ENCODE data around the gene MRLN. TPM values are rescaled to one million over a fixed set of nuclear protein-coding genes. Genes with fewer than 3 reads are reported as not detected.
"Not testable (repeated sequence)": the region's sequence is repeated elsewhere in the genome, so short reads cannot be mapped to it uniquely, and the experiment has no call there.

The MRLN gene
- total RNA-seq, 2 experiments from 2014 or later: not detected

GRCh38 chr10:59735296-59735695 lies 18.0 kb downstream of the MRLN start:
- POLR2A ChIA-PET: no interaction called here
- CTCF ChIA-PET: interaction anchor here (0.6 kb wide), 1 partner anchor 437 kb away, joined by 3 read pairs; no protein-coding TSS in a partner anchor
- H3K36me3 Mint-ChIP-seq (ENCODE audit: low read depth): no peaks in the 10 kb centered on the region
- H3K4me1 Mint-ChIP-seq: no peaks in the 10 kb centered on the region
- no peak for DNase-seq
- H3K4me3 Mint-ChIP-seq: no peak overlapping the region
- no peaks in the 10 kb centered on the region for H3K9me3 Mint-ChIP-seq
- H3K27ac Mint-ChIP-seq: no peak overlapping the region
- H3K27me3 Mint-ChIP-seq: peaks cover 17% of the 10 kb centered on the region

- Mint-ChIP-seq H3K27me3 (peaks cover 17% of the 10 kb centered on the region), H3K4me3 (no peak overlapping the region), H3K27ac (no peak overlapping the region), H3K4me1 (no peaks in the 10 kb centered on the region), H3K36me3 (ENCODE audit: low read depth) (no peaks in the 10 kb centered on the region), H3K9me3 (no peaks in the 10 kb centered on the region)
- DNase-seq: no peak
- POLR2A ChIA-PET: no interaction called here
- CTCF ChIA-PET: no interaction called here
Observed at GRCh38 chr10:59734014-59734462, 19.2 kb downstream of the MRLN start.

- DNase-seq; H3K36me3 Mint-ChIP-seq (ENCODE audit: low read depth); H3K27ac Mint-ChIP-seq; H3K4me3 Mint-ChIP-seq; H3K9me3 Mint-ChIP-seq; H3K4me1 Mint-ChIP-seq; CTCF ChIA-PET; POLR2A ChIA-PET: not testable (repeated sequence)
- peaks cover 17% of the 10 kb centered on the region for H3K27me3 Mint-ChIP-seq
Observed at GRCh38 chr10:59733321-59734013, 19.8 kb downstream of the MRLN start.

GRCh38 chr10:59732849-59733248 lies 20.4 kb downstream of the MRLN start:
- H3K4me3 Mint-ChIP-seq; H3K36me3 Mint-ChIP-seq (ENCODE audit: low read depth); H3K4me1 Mint-ChIP-seq; POLR2A ChIA-PET; CTCF ChIA-PET; H3K27ac Mint-ChIP-seq; H3K9me3 Mint-ChIP-seq; DNase-seq: not testable (repeated sequence)
- peaks cover 13% of the 10 kb centered on the region for H3K27me3 Mint-ChIP-seq

- CTCF ChIA-PET; H3K27ac Mint-ChIP-seq; H3K9me3 Mint-ChIP-seq; H3K27me3 Mint-ChIP-seq; H3K36me3 Mint-ChIP-seq (ENCODE audit: low read depth); DNase-seq; H3K4me3 Mint-ChIP-seq; H3K4me1 Mint-ChIP-seq; POLR2A ChIA-PET: not testable (repeated sequence)
Observed at GRCh38 chr10:59729167-59729566, 24.1 kb downstream of the MRLN start.

GRCh38 chr10:59724098-59724938 lies 28.9 kb downstream of the MRLN start:
- no peaks in the 10 kb centered on the region for H3K36me3 Mint-ChIP-seq (ENCODE audit: low read depth)
- no peak for DNase-seq
- CTCF ChIA-PET: interaction anchor here (0.6 kb wide), 1 partner anchor 10 kb away, joined by 3 read pairs; no protein-coding TSS in a partner anchor
- H3K4me1 Mint-ChIP-seq: no peaks in the 10 kb centered on the region
- POLR2A ChIA-PET: no interaction called here
- peaks cover 5% of the 10 kb centered on the region for H3K9me3 Mint-ChIP-seq
- H3K4me3 Mint-ChIP-seq: no peak overlapping the region
- H3K27ac Mint-ChIP-seq: no peak overlapping the region
- H3K27me3 Mint-ChIP-seq: peaks cover 16% of the 10 kb centered on the region

- Mint-ChIP-seq H3K4me1 (no peaks in the 10 kb centered on the region), H3K27ac (no peak overlapping the region), H3K4me3 (no peak overlapping the region), H3K9me3 (peaks cover 5% of the 10 kb centered on the region), H3K36me3 (ENCODE audit: low read depth) (no peaks in the 10 kb centered on the region), H3K27me3 (peaks cover 42% of the 10 kb centered on the region)
- ChIA-PET POLR2A (no interaction called here), CTCF (no interaction called here)
- no peak for DNase-seq
Observed at GRCh38 chr10:59720377-59720776, 32.9 kb downstream of the MRLN start.

- Mint-ChIP-seq H3K27ac (no peak overlapping the region), H3K4me3 (no peak overlapping the region), H3K9me3 (peaks cover 5% of the 10 kb centered on the region), H3K4me1 (no peaks in the 10 kb centered on the region), H3K27me3 (peaks cover 47% of the 10 kb centered on the region), H3K36me3 (ENCODE audit: low read depth) (no peaks in the 10 kb centered on the region)
- DNase-seq: no peak
- ChIA-PET CTCF (no interaction called here), POLR2A (no interaction called here)
Observed at GRCh38 chr10:59719374-59719773, 33.9 kb downstream of the MRLN start.

- Mint-ChIP-seq H3K36me3 (ENCODE audit: low read depth) (no peaks in the 10 kb centered on the region), H3K4me3 (no peak overlapping the region), H3K9me3 (peaks cover 5% of the 10 kb centered on the region), H3K27ac (no peak overlapping the region), H3K27me3 (peaks cover 58% of the 10 kb centered on the region), H3K4me1 (no peaks in the 10 kb centered on the region)
- no peak for DNase-seq
- POLR2A ChIA-PET: no interaction called here
- CTCF ChIA-PET: no interaction called here
Observed at GRCh38 chr10:59718257-59718656, 35.0 kb downstream of the MRLN start.

GRCh38 chr10:59713196-59713821 lies 39.9 kb downstream of the MRLN start:
- POLR2A ChIA-PET: no interaction called here
- CTCF ChIA-PET: interaction anchor here (0.6 kb wide), 1 partner anchor 40 kb away, joined by 3 read pairs; the partner anchor contains the start of gene MRLN
- Mint-ChIP-seq H3K27me3 (peaks cover 75% of the 10 kb centered on the region), H3K4me1 (peaks cover 3% of the 10 kb centered on the region), H3K4me3 (no peak overlapping the region), H3K36me3 (ENCODE audit: low read depth) (no peaks in the 10 kb centered on the region), H3K9me3 (no peaks in the 10 kb centered on the region), H3K27ac (no peak overlapping the region)
- DNase-seq: no peak

GRCh38 chr10:59711871-59712494 lies 41.3 kb downstream of the MRLN start:
- Mint-ChIP-seq H3K4me3 (no peak overlapping the region), H3K9me3 (no peaks in the 10 kb centered on the region), H3K4me1 (peaks cover 3% of the 10 kb centered on the region), H3K27me3 (peaks cover 73% of the 10 kb centered on the region), H3K36me3 (ENCODE audit: low read depth) (no peaks in the 10 kb centered on the region), H3K27ac (no peak overlapping the region)
- POLR2A ChIA-PET: no interaction called here
- CTCF ChIA-PET: no interaction called here
- DNase-seq: no peak

- Mint-ChIP-seq H3K9me3 (no peaks in the 10 kb centered on the region), H3K4me1 (peaks cover 3% of the 10 kb centered on the region), H3K36me3 (ENCODE audit: low read depth) (no peaks in the 10 kb centered on the region), H3K27ac (no peak within 1 kb of the TSS), H3K27me3 (peaks cover 64% of the 10 kb centered on the region), H3K4me3 (peak within 1 kb of the TSS; percentile 65)
- peak; percentile 55 for DNase-seq
- ChIA-PET CTCF (interaction anchor here (0.6 to 1.5 kb wide), 2 partner anchors 40 to 83 kb away, joined by 3 to 4 read pairs; no protein-coding TSS in a partner anchor), POLR2A (no interaction called here)
Observed at GRCh38 chr10:59709395-59710125, 43.7 kb downstream of the MRLN start, which contains the start of gene SLC16A9. TSS of gene SLC16A9 (minus strand) at chr10:59709850. CDS start at chr10:59684291, 25,559 bp downstream.
